Mesenchymal stem cell (in vitro differentiated cells and primary cell): Measurements from ENCODE around the gene CDH5.

Experiments
- DNase-seq: peaks from one replicate; pipeline ENCODE4 v3.0.0-alpha.2; 2013
- H2AFZ ChIP-seq: one replicate; pipeline ENCODE4 v1.6.1; 2013; ENCODE audit warnings: low read depth, mild to moderate bottlenecking, control low read depth, inconsistent platforms, low read length, moderate library complexity
- H2AK5ac ChIP-seq: 2 replicates; pipeline ENCODE4 v1.6.1; 2013; ENCODE audit warnings: low read length, moderate library complexity, mild to moderate bottlenecking, inconsistent platforms; ENCODE audit not compliant: severe bottlenecking
- H2BK120ac ChIP-seq: one replicate; pipeline ENCODE4 v1.6.1; 2013; ENCODE audit warnings: low read depth, mild to moderate bottlenecking, inconsistent platforms, low read length, moderate library complexity
- H2BK12ac ChIP-seq, 2 experiments: one replicate each; pipeline ENCODE4 v1.6.1; 2013; ENCODE audit warnings: inconsistent platforms in 2 of 2, low read length in 2 of 2, mild to moderate bottlenecking in 2 of 2, moderate library complexity in 2 of 2, control low read depth in 1 of 2
- H2BK15ac ChIP-seq: one replicate; pipeline ENCODE4 v1.6.1; 2013; ENCODE audit warnings: mild to moderate bottlenecking, low read depth, inconsistent platforms; ENCODE audit not compliant: poor library complexity, severe bottlenecking
- H2BK5ac ChIP-seq: 2 replicates; pipeline ENCODE4 v1.6.1; 2013; ENCODE audit warnings: low read depth, mild to moderate bottlenecking, low read length, control low read depth, inconsistent platforms; ENCODE audit not compliant: poor library complexity, severe bottlenecking
- H3K14ac ChIP-seq, 2 experiments: one replicate each; pipeline ENCODE4 v1.6.1; 2013; ENCODE audit warnings: inconsistent platforms in 2 of 2, low read length in 2 of 2, control low read depth in 1 of 2, mild to moderate bottlenecking in 1 of 2, moderate library complexity in 1 of 2
- H3K18ac ChIP-seq, 2 experiments: one replicate each; pipeline ENCODE4 v1.6.1; 2013; ENCODE audit warnings: inconsistent platforms in 2 of 2, low read length in 2 of 2, control low read depth in 1 of 2, low read depth in 1 of 2, mild to moderate bottlenecking in 1 of 2
- H3K23ac ChIP-seq, 2 experiments: one replicate each; pipeline ENCODE4 v1.6.1; 2013; ENCODE audit warnings: inconsistent platforms in 2 of 2, low read length in 2 of 2, mild to moderate bottlenecking in 2 of 2, moderate library complexity in 2 of 2, control low read depth in 1 of 2
- H3K27ac ChIP-seq: 2 replicates; pipeline ENCODE4 v1.5.1; 2013; ENCODE audit warnings: mild to moderate bottlenecking, moderate library complexity, low read length, control low read depth, inconsistent platforms; ENCODE audit not compliant: poor library complexity, severe bottlenecking
- H3K27me3 ChIP-seq, 2 experiments: 2 replicates each; pipeline versions ENCODE4 v1.6.1 to v1.7.0; 2013; ENCODE audit warnings: low read length in 2 of 2, mild to moderate bottlenecking in 2 of 2, moderate library complexity in 2 of 2, control low read depth in 1 of 2, inconsistent platforms in 1 of 2; ENCODE audit not compliant: control insufficient read depth in 1 of 2, insufficient read depth in 1 of 2
- H3K36me3 ChIP-seq, 2 experiments: 2 replicates each; pipeline versions ENCODE4 v1.6.1 to v1.7.0; 2013; ENCODE audit warnings: low read length in 2 of 2, control low read depth in 1 of 2, inconsistent platforms in 1 of 2, low read depth in 1 of 2, mild to moderate bottlenecking in 1 of 2; ENCODE audit not compliant: insufficient read depth in 2 of 2, control insufficient read depth in 1 of 2
- H3K4ac ChIP-seq, 2 experiments: one replicate each; pipeline ENCODE4 v1.6.1; 2013; ENCODE audit warnings: inconsistent platforms in 2 of 2, low read length in 2 of 2, mild to moderate bottlenecking in 2 of 2, moderate library complexity in 2 of 2, control low read depth in 1 of 2, low read depth in 1 of 2
- H3K4me1 ChIP-seq: 2 replicates; pipeline ENCODE4 v1.6.1; 2013; ENCODE audit warnings: low read depth, low read length, control low read depth; ENCODE audit not compliant: control insufficient read depth, insufficient read depth
- H3K4me2 ChIP-seq: 2 replicates; pipeline ENCODE4 v1.6.1; 2013; ENCODE audit warnings: low read length, mild to moderate bottlenecking, inconsistent platforms; ENCODE audit not compliant: poor library complexity, severe bottlenecking
- H3K4me3 ChIP-seq, 2 experiments: 2 replicates each; pipeline versions ENCODE4 v1.5.1 to v1.7.0; 2013; ENCODE audit warnings: low read length in 2 of 2, mild to moderate bottlenecking in 2 of 2, control low read depth in 1 of 2, low read depth in 1 of 2; ENCODE audit not compliant: insufficient read depth in 1 of 2
- H3K79me1 ChIP-seq: replicated peaks from 2 replicates; pipeline ENCODE4 v1.6.1; 2013; ENCODE audit warnings: mild to moderate bottlenecking, control low read depth, low read length, inconsistent platforms; ENCODE audit not compliant: poor library complexity, severe bottlenecking
- H3K9ac ChIP-seq: 2 replicates; pipeline ENCODE4 v1.7.0; 2013; ENCODE audit warnings: mild to moderate bottlenecking, low read length, moderate library complexity
- H3K9me3 ChIP-seq: 2 replicates; pipeline ENCODE4 v1.7.0; 2013; ENCODE audit warnings: mild to moderate bottlenecking, low read length; ENCODE audit not compliant: control insufficient read depth
- H4K8ac ChIP-seq: one replicate; pipeline ENCODE4 v1.6.1; 2013; ENCODE audit warnings: inconsistent platforms, mild to moderate bottlenecking, low read length, moderate library complexity
- H4K91ac ChIP-seq: one replicate; pipeline ENCODE4 v1.6.1; 2013; ENCODE audit warnings: mild to moderate bottlenecking, low read length, inconsistent platforms
- WGBS: methylation state at CpG from one replicate; pipeline ENCODE4 v1.1.7; 2013; ENCODE audit warnings: mixed read lengths; 5-methylcytosine and 5-hydroxymethylcytosine counted together

Gene CDH5

GRCh38 chr16:66364959-66365306, 1.6 kb upstream of the CDH5 start:
- Histone ChIP-seq H2BK5ac (no peak overlapping the region), H2BK120ac (no peak overlapping the region), H4K8ac (no peak overlapping the region), H2AFZ (no peak overlapping the region), H3K9ac (no peak overlapping the region), H3K4me2 (no peak overlapping the region), H3K79me1 (no peaks in the 10 kb centered on the region), H2BK15ac (no peak overlapping the region), H3K36me3 (no peaks in the 10 kb centered on the region), H3K4ac (no peak overlapping the region), H3K9me3 (no peaks in the 10 kb centered on the region), H3K23ac (no peak overlapping the region), H3K14ac (no peak overlapping the region), H3K27me3 (peaks cover 0 to 81% of the 10 kb centered on the region in 2 experiments), H3K4me3 (no peak overlapping the region), H3K27ac (no peak overlapping the region), H4K91ac (no peak overlapping the region), H2BK12ac (no peak overlapping the region), H3K4me1 (peaks cover 14% of the 10 kb centered on the region), H3K18ac (no peak overlapping the region), H2AK5ac (no peak overlapping the region)
- DNase-seq, result no peak
- 73% methylated on average over 2 of the region's 2 CpGs for WGBS

GRCh38 chr16:66365651-66366050, 840 bp upstream of the CDH5 start:
- 89% methylated on average over 4 of the region's 4 CpGs for WGBS
- no peak overlapping the region for H3K27ac ChIP-seq

DNA sequence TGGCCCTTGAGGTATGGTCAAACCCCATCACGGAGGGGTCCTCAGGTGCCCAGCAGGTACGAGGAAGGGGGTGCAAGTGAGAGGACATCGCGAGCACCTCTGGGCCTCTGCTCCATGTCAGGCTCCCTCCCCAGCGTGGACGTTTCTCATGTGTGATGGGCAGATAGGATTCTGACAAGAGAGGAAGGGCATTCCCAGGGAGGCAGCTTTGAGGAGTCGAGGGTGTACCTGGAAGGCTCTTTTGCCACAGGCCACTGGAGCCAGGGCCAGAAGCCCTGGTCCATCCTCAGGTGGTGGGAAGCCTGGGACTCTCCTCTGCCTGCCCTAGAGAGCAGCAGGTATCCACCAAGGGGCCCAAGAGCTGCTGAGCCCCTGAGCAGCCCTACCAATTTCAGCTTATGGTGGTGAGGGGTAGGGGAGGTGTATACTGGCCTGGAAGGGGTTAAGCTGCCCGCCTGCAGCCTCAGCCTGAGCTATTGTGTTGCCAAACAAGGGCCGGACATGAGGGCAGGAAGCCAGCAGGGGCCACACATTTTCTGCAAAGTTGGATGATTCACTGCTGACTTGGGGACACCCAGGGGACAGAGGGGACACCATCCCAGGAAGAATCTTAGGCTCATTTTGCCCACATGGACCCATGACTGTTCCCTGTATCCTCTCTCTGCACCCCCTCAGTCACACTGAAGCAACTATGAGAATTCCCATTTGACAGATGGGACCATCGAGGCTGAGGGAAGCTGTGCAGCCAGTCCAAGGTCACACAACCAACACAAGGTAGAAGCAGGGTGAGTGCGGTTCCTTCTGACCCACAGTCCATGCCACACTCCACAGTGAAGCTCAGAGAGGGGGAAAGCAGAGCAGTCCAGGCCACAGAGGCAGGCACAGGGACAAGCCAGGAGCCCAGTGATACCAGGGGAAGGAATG, 1.7 kb downstream of the CDH5 start:
- no peak overlapping the region for H2BK120ac ChIP-seq
- H4K91ac ChIP-seq, result no peak overlapping the region
- peaks cover 0 to 62% of the 10 kb centered on the region in 2 experiments for H3K27me3 ChIP-seq
- no peak for DNase-seq
- H3K27ac ChIP-seq, result no peak overlapping the region
- no peak overlapping the region for H2BK5ac ChIP-seq
- no peak overlapping the region for H2AFZ ChIP-seq
- no peak overlapping the region for H2AK5ac ChIP-seq
- no peak overlapping the region for H3K23ac ChIP-seq
- WGBS, result 73% methylated on average over 11 of the region's 11 CpGs
- H3K4ac ChIP-seq, result no peak overlapping the region
- H4K8ac ChIP-seq, result peak overlapping the region; percentile 38
- H3K4me2 ChIP-seq, result no peak overlapping the region
- H3K79me1 ChIP-seq, result no peaks in the 10 kb centered on the region
- H3K36me3 ChIP-seq, result no peaks in the 10 kb centered on the region
- H3K4me3 ChIP-seq, result no peak overlapping the region
- peaks cover 11% of the 10 kb centered on the region for H3K4me1 ChIP-seq
- no peak overlapping the region for H2BK12ac ChIP-seq
- H3K9ac ChIP-seq, result no peak overlapping the region
- H2BK15ac ChIP-seq, result no peak overlapping the region
- H3K14ac ChIP-seq, result no peak overlapping the region
- H3K9me3 ChIP-seq, result no peaks in the 10 kb centered on the region
- no peak overlapping the region for H3K18ac ChIP-seq

More at GRCh38 chr16:66365651-66366050, 840 bp upstream of the CDH5 start:
- H2AK5ac ChIP-seq, result no peak overlapping the region
- H4K8ac ChIP-seq, result no peak overlapping the region
- peaks cover 0 to 74% of the 10 kb centered on the region in 2 experiments for H3K27me3 ChIP-seq
- H2BK5ac ChIP-seq, result no peak overlapping the region
- H3K4me3 ChIP-seq, result no peak overlapping the region
- H3K79me1 ChIP-seq, result no peaks in the 10 kb centered on the region
- H3K23ac ChIP-seq, result no peak overlapping the region
- no peak overlapping the region for H4K91ac ChIP-seq
- no peak overlapping the region for H2BK15ac ChIP-seq
- no peak for DNase-seq
- H3K4me1 ChIP-seq, result peaks cover 13% of the 10 kb centered on the region
- no peaks in the 10 kb centered on the region for H3K36me3 ChIP-seq
- no peak overlapping the region for H3K4ac ChIP-seq
- no peak overlapping the region for H3K4me2 ChIP-seq
- no peak overlapping the region for H2AFZ ChIP-seq
- no peak overlapping the region for H3K9ac ChIP-seq
- H3K9me3 ChIP-seq, result no peaks in the 10 kb centered on the region
- H2BK120ac ChIP-seq, result no peak overlapping the region
- no peak overlapping the region for H3K18ac ChIP-seq
- H3K14ac ChIP-seq, result no peak overlapping the region
- no peak overlapping the region for H2BK12ac ChIP-seq

GRCh38 chr16:66369055-66369592, 2.6 kb downstream of the CDH5 start:
- WGBS, result 82% methylated on average over 5 of the region's 5 CpGs
- Histone ChIP-seq H2BK12ac (no peak overlapping the region), H2BK5ac (no peak overlapping the region), H3K23ac (no peak overlapping the region), H3K18ac (no peak overlapping the region), H3K4me2 (no peak overlapping the region), H3K79me1 (no peaks in the 10 kb centered on the region), H3K27ac (no peak overlapping the region), H2BK15ac (no peak overlapping the region), H3K27me3 (peaks cover 0 to 61% of the 10 kb centered on the region in 2 experiments), H4K91ac (no peak overlapping the region), H3K4me1 (peaks cover 10% of the 10 kb centered on the region), H3K9ac (no peak overlapping the region), H3K4ac (no peak overlapping the region), H2AFZ (no peak overlapping the region), H4K8ac (no peak overlapping the region), H3K36me3 (no peaks in the 10 kb centered on the region), H3K4me3 (no peak overlapping the region), H2AK5ac (no peak overlapping the region), H3K14ac (no peak overlapping the region), H2BK120ac (no peak overlapping the region), H3K9me3 (no peaks in the 10 kb centered on the region)
- DNase-seq, result no peak
